HepG2 (cell line): ENCODE data around the gene CTBP1. TPM values are rescaled to one million over a fixed set of nuclear protein-coding genes. Genes with fewer than 3 reads are reported as not detected.

Experiments used
- ATAC-seq: fragments of 200-7000 bp; cut with Tn5 transposase; 3 replicates; pipeline ENCODE4 v1.9.1; 2020; ENCODE audit warnings: mild to moderate bottlenecking, moderate library complexity
- BruUV-seq: library from RNA; stranded (reverse); fragments of 400-500 nt; replicated peaks from 2 replicates; lab custom pipeline; 2021; lab: Mats Ljungman, UMichigan
- CTCF ChIA-PET: fragments of 300-600 bp; formaldehyde crosslinking; extraction: SDS; loops from one replicate; lab custom pipeline; 2021; ENCODE audit warnings: low total read pairs, inconsistent platforms, low intra/inter-chr PET ratio; lab: Yijun Ruan, JAX
- POLR2A ChIA-PET: fragments of 350-600 bp; sonication (Branson Sonifier 250); formaldehyde crosslinking; loops from one replicate; lab custom pipeline; 2020; ENCODE audit warnings: antibody characterized with exemption, inconsistent platforms; lab: Yijun Ruan, JAX
- DNase-seq: peaks from one replicate; pipeline ENCODE4 v3.0.0-alpha.2; 2015; ENCODE audit warnings: low spot score
- FAIRE-seq: peaks from 3 replicates; lab custom pipeline; 2011; peaks lifted over from hg19 to GRCh38; lab: Jason Lieb, UNC
- H2AFZ ChIP-seq: one replicate; pipeline ENCODE4 v1.6.1; 2011; ENCODE audit warnings: low read length, inconsistent platforms
- H3K27ac ChIP-seq: fragments of 300-600 bp; 3 replicates; pipeline ENCODE4 v1.8.0; 2011; ENCODE audit warnings: mixed run types, mild to moderate bottlenecking, mixed read lengths, low read length, inconsistent platforms; ENCODE audit not compliant: insufficient read depth; ENCODE audit errors: extremely low read length
- H3K27me3 ChIP-seq, 2 experiments: fragments of 200-600 bp in 1 of 2; 2 replicates in 1 of 2; 3 replicates in 1 of 2; pipeline versions ENCODE4 v1.6.0 to v1.8.0; 2011; ENCODE audit warnings: low read length in 2 of 2, mild to moderate bottlenecking in 2 of 2, moderate library complexity in 2 of 2, inconsistent platforms in 1 of 2; ENCODE audit not compliant: insufficient read depth in 2 of 2, control insufficient read depth in 1 of 2
- H3K36me3 ChIP-seq, 2 experiments: fragments of 200-600 bp in 1 of 2; replicated peaks in 1 of 2; 2 replicates in 1 of 2; 3 replicates in 1 of 2; pipeline versions ENCODE4 v1.5.1 to v1.8.0; 2011; ENCODE audit warnings: low read length in 2 of 2, inconsistent platforms in 1 of 2; ENCODE audit not compliant: insufficient read depth in 2 of 2, control insufficient read depth in 1 of 2
- H3K4me1 ChIP-seq: 2 replicates; pipeline ENCODE4 v1.5.1; 2012; ENCODE audit warnings: low read length, inconsistent platforms; ENCODE audit not compliant: insufficient read depth
- H3K4me2 ChIP-seq: 2 replicates; pipeline ENCODE4 v1.6.0; 2011; ENCODE audit warnings: low read depth, low read length, inconsistent platforms
- H3K4me3 ChIP-seq, 3 experiments: fragments of 200-600 bp in 1 of 3; sonication (generic), shearing (Covaris generic) in 1 of 3; replicated peaks in 1 of 3; 2 replicates each; pipeline ENCODE4 v1.5.1; 2011 to 2016; ENCODE audit warnings: low read length in 3 of 3, inconsistent platforms in 2 of 3, low read depth in 2 of 3, mild to moderate bottlenecking in 2 of 3, control low read depth in 1 of 3, mixed read lengths in 1 of 3; ENCODE audit not compliant: insufficient read depth in 1 of 3
- H3K79me2 ChIP-seq: one replicate; pipeline ENCODE4 v1.6.1; 2011; ENCODE audit warnings: low read length, inconsistent platforms; ENCODE audit not compliant: insufficient read depth
- H3K9ac ChIP-seq: 2 replicates; pipeline ENCODE4 v1.6.0; 2011; ENCODE audit warnings: mild to moderate bottlenecking, low read depth, low read length, inconsistent platforms; ENCODE audit not compliant: insufficient read depth
- H3K9me3 ChIP-seq: 2 replicates; pipeline ENCODE4 v1.5.1; 2012; ENCODE audit warnings: mild to moderate bottlenecking, low read length
- H4K20me1 ChIP-seq: 2 replicates; pipeline ENCODE4 v1.6.0; 2011; ENCODE audit warnings: inconsistent platforms, mild to moderate bottlenecking, low read length, moderate library complexity; ENCODE audit not compliant: insufficient read depth
- AGO2 ChIP-seq: fragments of 200-400 bp; formaldehyde crosslinking; optimal IDR thresholded peaks from 2 replicates; pipeline ENCODE3; 2017; ENCODE audit warnings: mild to moderate bottlenecking, low read depth, low read length, moderate library complexity
- FOSL2 ChIP-seq: sonication (generic); formaldehyde crosslinking; IDR thresholded peaks from 2 replicates; pipeline ENCODE4 v1.4.0; 2020; ENCODE audit warnings: missing genetic modification reagents
- FOXO1 ChIP-seq: sonication (generic); formaldehyde crosslinking; IDR thresholded peaks from 2 replicates; pipeline ENCODE4 v1.4.0; 2020; ENCODE audit warnings: missing genetic modification reagents
- MNT ChIP-seq: fragments of 450-650 bp; IDR thresholded peaks from 2 replicates; pipeline ENCODE4 v1.6.1; 2016
- NR2F2 ChIP-seq: IDR thresholded peaks from 2 replicates; pipeline ENCODE4 v1.6.1; 2012; ENCODE audit warnings: low read depth, inconsistent platforms, borderline replicate concordance
- ZBTB43 ChIP-seq: sonication (generic); formaldehyde crosslinking; conservative IDR thresholded peaks from 2 replicates; pipeline ENCODE4 v1.4.0; 2020; ENCODE audit warnings: missing genetic modification reagents
- ZNF850 ChIP-seq: sonication (generic); formaldehyde crosslinking; conservative IDR thresholded peaks from 2 replicates; pipeline ENCODE4 v1.9.0; 2021; ENCODE audit warnings: mild to moderate bottlenecking, missing genetic modification reagents
- WGBS: methylation state at CpG from one replicate; pipeline ENCODE4 v1.1.6; 2017; ENCODE audit warnings: low lambda C conversion rate; 5-methylcytosine and 5-hydroxymethylcytosine counted together
- in situ Hi-C: cut with HindIII; loops from 2 replicates; pipeline ENCODE4 v1.10.0; 2017; ENCODE audit warnings: low pct_unique_long_range_greater_than_20kb; ENCODE audit not compliant: extremely low pct_ligation_motif_present
- intact Hi-C: fragments of 100-400 bp; cut with micrococcal nuclease; formaldehyde crosslinking; loops from one replicate; pipeline ENCODE4 v1.10.0; 2022; ENCODE audit not compliant: unreplicated experiment
- polyA plus RNA-seq, 8 experiments: library from polyadenylated mRNA; depleted of rRNA in 3 of 8; stranded (reverse) in 7 of 8; unstranded in 1 of 8; fragments of >200 nt; fragmentation: Illumina TruSeq in 4 of 8; extraction: Trizol in 4 of 8; gene quantifications; 2 replicates each; pipeline versions ENCODE4 v1.2.1 to v1.2.3, GENCODE V29; 2011 to 2016; ENCODE audit warnings: low read depth in 4 of 8, missing spikeins in 1 of 8, mixed read lengths in 1 of 8; ENCODE audit not compliant: insufficient read depth in 1 of 8
- total RNA-seq, 5 experiments: library from RNA; depleted of rRNA; stranded (reverse); fragments of >200 nt; fragmentation: Illumina TruSeq; extraction: Trizol; gene quantifications; 2 replicates each; pipeline ENCODE4 v1.2.3, GENCODE V29; 2016; ENCODE audit warnings: low read depth in 1 of 5
- TF ChIP-seq, protein P1 (sequence below): sonication (generic); formaldehyde crosslinking; IDR thresholded peaks from 2 replicates; pipeline ENCODE4 v1.4.0; 2020; ENCODE audit warnings: missing genetic modification reagents

CTBP1 gene
- total and polyA plus RNA-seq, 2 of the 13 experiments (the other 11 are each of a cell fraction or from before 2014, with no cell fraction given): 78.5 to 112 TPM

GRCh38 chr4:1231637-1232360, 17.1 kb downstream of the CTBP1 start (continued):
- TF ChIP-seq, protein P1, sequence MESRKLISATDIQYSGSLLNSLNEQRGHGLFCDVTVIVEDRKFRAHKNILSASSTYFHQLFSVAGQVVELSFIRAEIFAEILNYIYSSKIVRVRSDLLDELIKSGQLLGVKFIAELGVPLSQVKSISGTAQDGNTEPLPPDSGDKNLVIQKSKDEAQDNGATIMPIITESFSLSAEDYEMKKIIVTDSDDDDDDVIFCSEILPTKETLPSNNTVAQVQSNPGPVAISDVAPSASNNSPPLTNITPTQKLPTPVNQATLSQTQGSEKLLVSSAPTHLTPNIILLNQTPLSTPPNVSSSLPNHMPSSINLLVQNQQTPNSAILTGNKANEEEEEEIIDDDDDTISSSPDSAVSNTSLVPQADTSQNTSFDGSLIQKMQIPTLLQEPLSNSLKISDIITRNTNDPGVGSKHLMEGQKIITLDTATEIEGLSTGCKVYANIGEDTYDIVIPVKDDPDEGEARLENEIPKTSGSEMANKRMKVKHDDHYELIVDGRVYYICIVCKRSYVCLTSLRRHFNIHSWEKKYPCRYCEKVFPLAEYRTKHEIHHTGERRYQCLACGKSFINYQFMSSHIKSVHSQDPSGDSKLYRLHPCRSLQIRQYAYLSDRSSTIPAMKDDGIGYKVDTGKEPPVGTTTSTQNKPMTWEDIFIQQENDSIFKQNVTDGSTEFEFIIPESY (CRISPR knock-in tag): peak; percentile 69
- TF ChIP-seq FOSL2 (CRISPR knock-in tag) (peak; percentile 69), NR2F2 (peak; percentile 25; the same call in 1 of the 2 replicates), ZNF850 (CRISPR knock-in tag) (no peak)

- no peaks in the 10 kb centered on the region for H3K79me2 ChIP-seq
- H4K20me1 ChIP-seq: no peaks in the 10 kb centered on the region
- POLR2A ChIA-PET: no interaction called here
- no peaks in the 10 kb centered on the region for H3K9me3 ChIP-seq
- H3K4me1 ChIP-seq: peaks cover 7% of the 10 kb centered on the region; the same call in 1 of the 2 replicates
- H3K4me2 ChIP-seq: no peak overlapping the region
- H3K27me3 ChIP-seq: no peaks in the 10 kb centered on the region; a peak in 1 of 5 replicates
- 96% methylated on average over 12 of the region's 20 CpGs for WGBS
- H3K9ac ChIP-seq: no peak overlapping the region
- ATAC-seq: no peak
- TF ChIP-seq AGO2 (peak; percentile 83), FOXO1 (CRISPR knock-in tag) (no peak), MNT (no peak), ZBTB43 (CRISPR knock-in tag) (no peak)
- TF ChIP-seq, all 625 proteins: peak for 1
- CTCF ChIA-PET: no interaction called here
- no peak overlapping the region for H3K27ac ChIP-seq
- no TSS peak for BruUV-seq
- in situ Hi-C loops (no loop called here), intact Hi-C loops (no loop called here)
- no peak overlapping the region for H3K4me3 ChIP-seq
- DNase-seq: no peak
- no peak for FAIRE-seq
- H2AFZ ChIP-seq: no peak overlapping the region
- peaks cover 35 to 79% of the 10 kb centered on the region in 2 experiments for H3K36me3 ChIP-seq
These were observed 17.8 kb downstream of the CTBP1 start for GRCh38 chr4:1230971-1231636.
